ENCODE data around the gene KCNA5. TPM values are rescaled to one million over a fixed set of nuclear protein-coding genes. Genes with fewer than 3 reads are reported as not detected.

The KCNA5 gene
- total and polyA plus RNA-seq, 2 of the 13 experiments (the other 11 are each of a cell fraction or from before 2014, with no cell fraction given), result not detected

- TF ChIP-seq ZNF275 (CRISPR knock-in tag; IDR thresholded peaks at IDR 0.05; ENCODE audit: borderline replicate concordance) (no peak), FOXJ3 (CRISPR knock-in tag; IDR thresholded peaks at IDR 0.05; ENCODE audit: borderline replicate concordance) (no peak), ZNF407 (CRISPR knock-in tag; IDR thresholded peaks at IDR 0.05; ENCODE audit: not compliant biosample characterization) (no peak)
- H3K27ac ChIP-seq (ENCODE audit: extremely low read length, insufficient read depth, low read length), result no peak overlapping the region
- ChIA-PET POLR2A (no interaction called here), CTCF (ENCODE audit: low intra/inter-chr PET ratio, low total read pairs) (interaction anchor here (2.8 kb wide), 1 partner anchor 62 kb away, joined by 25 read pairs; no protein-coding TSS in a partner anchor)
- no peaks in the 10 kb centered on the region for H4K20me1 ChIP-seq (ENCODE audit: insufficient read depth, low read length)
- in situ Hi-C loops (cut with HindIII; ENCODE audit: extremely low pct_ligation_motif_present, low pct_unique_long_range_greater_than_20kb) (loop anchor here (5.0 kb wide), 2 partner anchors 65 to 420 kb away; no protein-coding TSS in a partner anchor), intact Hi-C loops (cut with micrococcal nuclease; ENCODE audit: unreplicated experiment) (loop anchor here (1.0 to 5.0 kb wide), 2 partner anchors 62 to 775 kb away; no protein-coding TSS in a partner anchor)
- 20% methylated on average over 4 of the region's 4 CpGs for WGBS (ENCODE audit: low lambda C conversion rate)
- no TSS peak for BruUV-seq (replicated peaks)
- no peak for FAIRE-seq
- H3K9me3 ChIP-seq (ENCODE audit: low read length), result no peaks in the 10 kb centered on the region
- no peak overlapping the region for H3K4me3 ChIP-seq (replicated peaks in 1 of 3; ENCODE audit: insufficient read depth in 1 of 3, low read depth in 2 of 3, low read length in 3 of 3)
- no peak for ATAC-seq
- DNase-seq (ENCODE audit: low spot score), result no peak
- H3K79me2 ChIP-seq (ENCODE audit: insufficient read depth, low read length), result no peaks in the 10 kb centered on the region
- no peaks in the 10 kb centered on the region for H3K36me3 ChIP-seq (replicated peaks in 1 of 2; ENCODE audit: control insufficient read depth in 1 of 2, insufficient read depth in 2 of 2, low read length in 2 of 2)
- no peak overlapping the region for H3K4me2 ChIP-seq (ENCODE audit: low read depth, low read length)
- H2AFZ ChIP-seq (ENCODE audit: low read length), result no peak overlapping the region
- H3K4me1 ChIP-seq (ENCODE audit: insufficient read depth, low read length), result no peaks in the 10 kb centered on the region
- H3K27me3 ChIP-seq (ENCODE audit: control insufficient read depth in 1 of 2, insufficient read depth in 2 of 2, low read length in 2 of 2), result peaks cover 3 to 17% of the 10 kb centered on the region in 2 experiments; a peak in 1 of 5 replicates
- H3K9ac ChIP-seq (ENCODE audit: insufficient read depth, low read depth, low read length), result no peak overlapping the region
Measured at GRCh38 chr12:5022025-5022424, 21.7 kb upstream of the KCNA5 start.

Data from HepG2 (cell line).